ENCODE data around the gene TRAF3IP3. TPM values are rescaled to one million over a fixed set of nuclear protein-coding genes. Genes with fewer than 3 reads are reported as not detected.

Gene TRAF3IP3
- polyA plus RNA-seq (2011; rRNA removed) (not detected in 2 replicates), polyA plus RNA-seq (2017; fragmentation: RNase III; extraction: RNeasy Plus Mini Kit Qiagen cat#74134 plus additional on column Dnase treatment) (not detected in 3 replicates), polyA minus RNA-seq (2011; rRNA and poly(A)+ RNA removed) (not detected in 2 replicates)
- polyA plus RNA-seq (2012; cell fraction: cytosol; rRNA removed), result not detected in 2 replicates
- not detected in 2 replicates for polyA plus RNA-seq (2012; cell fraction: nucleus; rRNA removed)

- POLR2A ChIA-PET, result no interaction called here
- H3K4me1 ChIP-seq, result no peaks in the 10 kb centered on the region
- CTCF ChIA-PET, result interaction anchor here (0.9 kb wide), 1 partner anchor 8 kb away, joined by 4 read pairs; no protein-coding TSS in a partner anchor
- TF ChIP-seq CBX2 (IDR thresholded peaks at IDR 0.05; ENCODE audit: borderline replicate concordance, low read depth), result no peak
- TF ChIP-seq HOXB5 (CRISPR knock-in tag; IDR thresholded peaks at IDR 0.05), result no peak
- no peak for TF ChIP-seq RARB (CRISPR knock-in tag; IDR thresholded peaks at IDR 0.05)
- no peak for DNase-seq (ENCODE audit: low read depth in 1 of 2, low spot score in 1 of 2)
- 37% methylated on average over 10 of the region's 10 CpGs for WGBS (ENCODE audit: missing lambda C conversion rate)
- no peak for FAIRE-seq
- H3K4me3 ChIP-seq, result no peak within 1 kb of the TSS
- H3K9me3 ChIP-seq, result no peaks in the 10 kb centered on the region
- no peak within 1 kb of the TSS for H3K27ac ChIP-seq
- ATAC-seq, result no peak
- no peak within 1 kb of the TSS for H3K4me2 ChIP-seq
Observed at GRCh38 chr1:209755926-209756614, at the start of gene TRAF3IP3. TSS of gene TRAF3IP3 (plus strand) at chr1:209756053. CDS start at chr1:209760040, 3,987 bp downstream.

- TF ChIP-seq EHMT2 (IDR thresholded peaks at IDR 0.05; ENCODE audit: low read depth) (no peak), TFCP2L1 (CRISPR knock-in tag; IDR thresholded peaks at IDR 0.05) (no peak), ZSCAN20 (CRISPR knock-in tag; IDR thresholded peaks at IDR 0.05) (no peak), RCOR1 (IDR thresholded peaks at IDR 0.05; ENCODE audit: low read depth, low read length) (no peak), CBX2 (IDR thresholded peaks at IDR 0.05; ENCODE audit: borderline replicate concordance, low read depth) (no peak), GATA3 (IDR thresholded peaks at IDR 0.05; ENCODE audit: borderline replicate concordance) (no peak), CHD2 (IDR thresholded peaks at IDR 0.05; ENCODE audit: low read length, partially characterized antibody) (no peak), HES2 (IDR thresholded peaks at IDR 0.05) (no peak), SREBF2 (IDR thresholded peaks at IDR 0.05) (no peak), CEBPB (IDR thresholded peaks at IDR 0.05) (no peak), POLR2AphosphoS2 (conservative IDR thresholded peaks at IDR 0.05; ENCODE audit: low read length) (no peak), SMC3 (IDR thresholded peaks at IDR 0.05) (no peak), RNF2 (IDR thresholded peaks at IDR 0.05; ENCODE audit: borderline replicate concordance, low read depth) (no peak), MYC (IDR thresholded peaks at IDR 0.05; ENCODE audit: borderline replicate concordance, low read length) (no peak), USF2 (IDR thresholded peaks at IDR 0.05) (no peak), HOXB5 (CRISPR knock-in tag; IDR thresholded peaks at IDR 0.05) (no peak), MAZ (IDR thresholded peaks at IDR 0.05; ENCODE audit: borderline replicate concordance, low read depth, low read length) (no peak), FOSB (CRISPR knock-in tag; IDR thresholded peaks at IDR 0.05) (no peak)
- no peaks in the 10 kb centered on the region for H3K4me1 ChIP-seq
- CTCF ChIA-PET, result interaction anchor here (0.8 to 1.7 kb wide), 7 partner anchors 9 to 139 kb away, joined by 3 to 9 read pairs (median 4); no protein-coding TSS in a partner anchor
- POLR2A ChIA-PET, result no interaction called here
- H3K9me3 ChIP-seq, result no peaks in the 10 kb centered on the region
- 70% methylated on average over 3 of the region's 3 CpGs for WGBS (ENCODE audit: missing lambda C conversion rate)
- no peak overlapping the region for H3K4me3 ChIP-seq
- ATAC-seq (no peak), DNase-seq (ENCODE audit: low read depth in 1 of 2, low spot score in 1 of 2) (no peak), FAIRE-seq (no peak)
- no peak overlapping the region for H3K4me2 ChIP-seq
- no peak overlapping the region for H3K27ac ChIP-seq
Observed at GRCh38 chr1:209706622-209707021, 49.2 kb upstream of the TRAF3IP3 start.

GRCh38 chr1:209707308-209707707 is 48.5 kb upstream of the TRAF3IP3 start:
- TF ChIP-seq KDM5A (IDR thresholded peaks at IDR 0.05) (no peak), POLR2AphosphoS2 (conservative IDR thresholded peaks at IDR 0.05; ENCODE audit: low read length) (no peak), EP300 (IDR thresholded peaks at IDR 0.05) (no peak), RARB (CRISPR knock-in tag; IDR thresholded peaks at IDR 0.05) (no peak), TFCP2L1 (CRISPR knock-in tag; IDR thresholded peaks at IDR 0.05) (no peak), HOXB13 (CRISPR knock-in tag; IDR thresholded peaks at IDR 0.05; ENCODE audit: low read depth) (no peak), SREBF2 (IDR thresholded peaks at IDR 0.05) (no peak), JUN (IDR thresholded peaks at IDR 0.05) (no peak), FOSB (CRISPR knock-in tag; IDR thresholded peaks at IDR 0.05) (no peak), ELK1 (IDR thresholded peaks at IDR 0.05; ENCODE audit: low read depth, low read length) (no peak)
- Histone ChIP-seq H3K4me3 (no peak overlapping the region), H3K4me1 (no peaks in the 10 kb centered on the region), H3K9me3 (no peaks in the 10 kb centered on the region), H3K27ac (no peak overlapping the region), H3K4me2 (no peak overlapping the region)
- no peak for DNase-seq (ENCODE audit: low read depth in 1 of 2, low spot score in 1 of 2)
- POLR2A ChIA-PET, result no interaction called here
- WGBS (ENCODE audit: missing lambda C conversion rate), result 27% methylated on average over 1 of the region's 1 CpG
- ATAC-seq, result no peak
- CTCF ChIA-PET, result interaction anchor here (0.6 to 1.7 kb wide), 7 partner anchors 10 to 251 kb away, joined by 3 to 9 read pairs (median 4); no protein-coding TSS in a partner anchor
- no peak for FAIRE-seq

Measured in A549 (cell line).